GM21825 (cell line): ENCODE measurements around the gene PER1.

Experiments
- ATAC-seq: cut with Tn5 transposase; IDR thresholded peaks from one replicate; pipeline ENCODE4 v1.9.1; 2021; ENCODE audit warnings: mild to moderate bottlenecking, moderate library complexity; ENCODE audit not compliant: unreplicated experiment

The PER1 gene, protein sequence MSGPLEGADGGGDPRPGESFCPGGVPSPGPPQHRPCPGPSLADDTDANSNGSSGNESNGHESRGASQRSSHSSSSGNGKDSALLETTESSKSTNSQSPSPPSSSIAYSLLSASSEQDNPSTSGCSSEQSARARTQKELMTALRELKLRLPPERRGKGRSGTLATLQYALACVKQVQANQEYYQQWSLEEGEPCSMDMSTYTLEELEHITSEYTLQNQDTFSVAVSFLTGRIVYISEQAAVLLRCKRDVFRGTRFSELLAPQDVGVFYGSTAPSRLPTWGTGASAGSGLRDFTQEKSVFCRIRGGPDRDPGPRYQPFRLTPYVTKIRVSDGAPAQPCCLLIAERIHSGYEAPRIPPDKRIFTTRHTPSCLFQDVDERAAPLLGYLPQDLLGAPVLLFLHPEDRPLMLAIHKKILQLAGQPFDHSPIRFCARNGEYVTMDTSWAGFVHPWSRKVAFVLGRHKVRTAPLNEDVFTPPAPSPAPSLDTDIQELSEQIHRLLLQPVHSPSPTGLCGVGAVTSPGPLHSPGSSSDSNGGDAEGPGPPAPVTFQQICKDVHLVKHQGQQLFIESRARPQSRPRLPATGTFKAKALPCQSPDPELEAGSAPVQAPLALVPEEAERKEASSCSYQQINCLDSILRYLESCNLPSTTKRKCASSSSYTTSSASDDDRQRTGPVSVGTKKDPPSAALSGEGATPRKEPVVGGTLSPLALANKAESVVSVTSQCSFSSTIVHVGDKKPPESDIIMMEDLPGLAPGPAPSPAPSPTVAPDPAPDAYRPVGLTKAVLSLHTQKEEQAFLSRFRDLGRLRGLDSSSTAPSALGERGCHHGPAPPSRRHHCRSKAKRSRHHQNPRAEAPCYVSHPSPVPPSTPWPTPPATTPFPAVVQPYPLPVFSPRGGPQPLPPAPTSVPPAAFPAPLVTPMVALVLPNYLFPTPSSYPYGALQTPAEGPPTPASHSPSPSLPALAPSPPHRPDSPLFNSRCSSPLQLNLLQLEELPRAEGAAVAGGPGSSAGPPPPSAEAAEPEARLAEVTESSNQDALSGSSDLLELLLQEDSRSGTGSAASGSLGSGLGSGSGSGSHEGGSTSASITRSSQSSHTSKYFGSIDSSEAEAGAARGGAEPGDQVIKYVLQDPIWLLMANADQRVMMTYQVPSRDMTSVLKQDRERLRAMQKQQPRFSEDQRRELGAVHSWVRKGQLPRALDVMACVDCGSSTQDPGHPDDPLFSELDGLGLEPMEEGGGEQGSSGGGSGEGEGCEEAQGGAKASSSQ (N-terminal part only)

DNA sequence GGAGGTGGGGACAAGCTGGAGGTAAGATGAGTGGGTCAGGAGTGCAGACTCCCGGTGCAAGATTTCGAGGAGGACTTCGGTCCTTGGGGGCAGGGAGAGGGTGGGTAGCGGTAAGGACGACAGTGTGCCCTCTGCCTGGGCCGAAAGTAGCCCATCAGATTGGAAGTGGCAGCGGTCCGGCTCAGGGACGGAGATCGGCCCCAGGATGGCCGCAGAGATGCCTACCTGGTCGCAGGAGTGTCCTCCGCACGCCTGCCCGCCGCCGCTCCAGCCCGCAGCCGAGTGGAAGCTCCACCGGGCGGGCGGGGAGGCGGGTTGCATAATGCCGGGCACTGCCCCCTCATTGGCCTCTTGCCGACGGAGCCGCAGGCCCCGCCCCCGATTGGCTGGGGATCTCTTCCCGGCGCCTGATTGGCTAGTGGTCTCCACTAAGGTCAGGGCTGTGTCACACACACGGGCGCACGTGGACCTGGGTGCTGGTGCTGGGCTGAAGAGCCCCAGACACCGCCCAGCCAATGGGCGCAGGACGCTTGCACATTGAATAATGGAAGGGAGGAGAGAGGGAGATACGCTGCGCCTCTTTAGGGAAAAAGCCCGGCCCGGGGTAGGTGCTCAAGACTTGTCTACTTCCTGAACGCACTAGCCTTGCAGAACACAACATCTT lies at the start of gene PER1:
PER1 (minus strand) TSS at position 293 of the 664 bp plus-strand sequence. CDS start 1,698 bp downstream, outside the sequence.
- ATAC-seq: no peak

DNA sequence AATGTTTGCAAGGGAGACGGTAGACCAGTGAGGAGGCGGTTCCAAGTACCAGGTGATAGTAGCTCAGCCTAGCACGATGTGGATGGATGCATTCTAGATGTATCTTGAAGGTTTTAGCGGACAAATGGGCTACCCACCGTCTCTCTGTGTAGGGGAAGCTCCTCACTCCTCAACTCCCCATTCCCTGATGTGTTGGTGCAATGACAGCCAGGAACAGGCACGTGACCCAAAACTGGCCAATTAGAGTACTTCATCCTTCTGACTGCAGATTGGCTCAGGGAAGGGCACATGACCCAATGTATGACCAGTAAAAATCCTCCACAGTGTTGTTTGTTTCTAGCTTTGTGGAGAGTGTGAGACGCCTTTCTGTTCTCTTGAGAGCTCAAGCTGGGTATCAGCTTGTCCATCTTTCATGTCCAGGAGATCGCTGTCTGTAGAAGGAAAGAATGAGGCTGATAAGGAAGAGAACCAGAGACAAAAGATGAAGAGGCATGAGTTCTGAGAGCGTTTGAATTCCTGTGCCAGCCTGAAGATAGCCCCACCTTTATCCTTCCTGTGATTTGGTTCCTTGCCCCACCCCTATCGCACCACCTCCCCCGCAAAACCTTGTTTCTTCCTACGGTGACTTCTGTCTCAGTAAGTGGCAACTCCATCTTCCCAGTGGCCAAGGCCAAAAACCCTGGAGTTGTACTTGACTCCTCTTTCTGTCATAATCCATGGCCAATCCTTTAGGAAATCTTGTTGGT lies 40.0 kb upstream of the PER1 start:
- no peak for ATAC-seq

DNA sequence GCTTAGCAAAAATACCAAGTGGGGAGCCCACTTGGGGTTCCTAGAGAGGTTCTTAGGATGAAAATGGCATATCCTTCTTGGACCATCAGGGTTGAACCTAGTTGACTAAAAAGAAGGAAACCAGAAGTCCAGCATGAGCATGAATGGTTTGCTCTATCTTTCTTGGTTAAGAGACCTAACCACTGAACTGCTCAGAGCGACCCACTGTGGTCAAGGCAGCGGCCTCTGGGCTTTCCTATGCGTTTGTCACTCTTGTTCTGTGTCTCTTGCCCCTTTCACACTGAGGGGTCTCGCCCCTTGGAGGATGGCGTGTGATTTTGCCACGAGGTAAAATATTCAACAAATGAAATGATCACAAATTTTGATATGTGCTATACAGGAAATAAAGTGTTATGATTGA lies 38.3 kb upstream of the PER1 start:
- ATAC-seq: no peak

DNA sequence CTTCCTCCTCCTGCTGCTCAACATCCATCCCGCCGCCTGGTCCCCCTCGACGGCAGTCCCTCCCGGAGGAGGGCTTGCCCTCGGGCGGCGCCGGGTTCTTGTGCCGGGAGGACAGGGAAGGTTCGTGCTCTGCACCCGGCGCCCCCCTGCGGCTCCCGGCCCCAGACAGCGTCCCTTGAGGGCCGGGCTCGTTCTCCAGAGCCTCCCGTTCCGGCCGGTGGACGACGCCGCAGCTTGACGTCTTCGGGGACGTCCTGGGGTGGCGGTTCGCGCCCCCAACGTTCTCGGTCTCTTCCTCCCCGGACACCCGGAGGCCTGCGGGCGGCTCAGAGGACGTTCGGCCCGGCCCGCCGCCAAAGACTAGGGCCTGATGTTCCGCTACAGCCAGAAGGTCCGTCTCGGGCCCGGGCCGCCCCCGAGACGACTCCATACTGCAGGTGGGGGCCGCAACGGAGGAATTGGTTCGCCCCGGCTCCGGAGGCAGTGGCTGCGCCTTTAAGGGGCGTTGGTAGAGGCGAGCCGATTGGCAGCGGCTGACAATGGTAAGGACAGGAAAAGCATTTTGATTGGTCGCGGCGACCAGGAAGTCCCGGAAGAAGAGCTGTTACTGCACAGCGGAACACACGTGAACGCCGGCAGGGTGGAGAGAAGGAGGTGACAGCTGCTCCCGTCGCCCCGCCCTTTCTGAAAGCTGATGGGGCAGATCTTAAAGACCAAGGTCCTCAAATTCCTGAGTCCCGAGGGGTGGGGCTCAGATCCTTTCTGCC lies 37.7 kb upstream of the PER1 start, which contains the start of gene BORCS6:
BORCS6 (minus strand) TSS at position 470 of the 767 bp plus-strand sequence; CDS start at position 430, 40 bp downstream.
- peak; percentile 37 for ATAC-seq

DNA sequence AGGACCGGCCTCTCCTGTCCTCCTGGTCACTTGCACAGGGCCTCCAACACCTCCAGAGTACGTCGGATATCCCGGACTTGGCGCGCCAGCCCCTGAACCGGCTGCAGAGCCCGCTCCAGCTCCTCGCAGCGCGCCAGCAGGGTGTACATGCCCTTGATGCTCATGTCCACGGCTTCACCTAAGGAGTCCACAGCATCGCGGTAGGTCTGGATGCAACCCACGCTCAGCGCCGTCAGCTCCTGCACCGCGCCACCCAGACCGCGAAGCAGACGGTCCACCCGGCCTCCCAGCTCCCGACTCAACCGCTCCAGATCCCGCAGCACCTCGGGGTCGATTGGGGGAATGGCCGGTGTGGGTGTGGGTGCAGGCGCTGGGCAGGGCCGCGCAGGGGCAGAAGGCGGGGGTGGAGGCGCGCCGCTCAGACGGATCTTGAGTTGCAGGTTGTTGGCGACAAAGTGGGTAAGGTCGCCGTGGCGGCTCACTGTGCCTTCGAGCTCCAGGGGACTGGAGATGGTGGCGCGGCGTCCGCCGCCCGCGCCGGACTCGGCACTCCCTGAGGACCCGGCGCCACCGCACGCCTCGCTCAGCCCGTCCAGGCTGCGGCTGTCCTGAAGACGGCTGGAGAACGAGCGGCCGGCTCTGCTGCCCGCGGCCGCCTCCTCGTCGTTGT lies 37.0 kb upstream of the PER1 start:
- no peak for ATAC-seq

DNA sequence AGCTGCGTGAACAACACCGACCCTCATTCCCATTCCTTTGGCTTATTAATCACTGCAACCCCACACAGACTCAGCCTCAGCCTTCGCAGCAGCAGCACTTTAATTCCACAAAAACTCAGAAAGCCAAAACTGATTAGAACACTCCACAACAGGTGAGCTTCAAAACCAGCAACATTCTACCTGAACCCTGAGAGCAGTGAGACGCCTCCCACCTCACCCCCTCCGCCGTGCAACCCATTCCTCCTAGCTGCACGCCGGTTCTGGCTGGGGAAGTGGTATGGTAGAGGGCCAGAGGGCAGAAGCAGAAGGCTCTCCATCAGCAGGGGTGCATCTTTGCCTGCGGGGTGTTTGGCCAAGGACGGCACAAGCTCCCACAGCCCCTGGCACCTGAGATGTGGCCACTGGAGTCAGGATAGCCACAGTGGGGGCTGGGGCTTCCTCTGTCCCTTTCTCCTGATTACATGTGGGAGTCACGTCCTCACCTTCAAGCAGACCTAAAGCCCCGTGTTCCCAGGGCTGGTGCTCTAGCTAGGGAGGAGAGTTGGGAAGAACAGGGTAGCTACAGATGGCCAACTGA lies 36.1 kb upstream of the PER1 start:
- ATAC-seq: no peak

DNA sequence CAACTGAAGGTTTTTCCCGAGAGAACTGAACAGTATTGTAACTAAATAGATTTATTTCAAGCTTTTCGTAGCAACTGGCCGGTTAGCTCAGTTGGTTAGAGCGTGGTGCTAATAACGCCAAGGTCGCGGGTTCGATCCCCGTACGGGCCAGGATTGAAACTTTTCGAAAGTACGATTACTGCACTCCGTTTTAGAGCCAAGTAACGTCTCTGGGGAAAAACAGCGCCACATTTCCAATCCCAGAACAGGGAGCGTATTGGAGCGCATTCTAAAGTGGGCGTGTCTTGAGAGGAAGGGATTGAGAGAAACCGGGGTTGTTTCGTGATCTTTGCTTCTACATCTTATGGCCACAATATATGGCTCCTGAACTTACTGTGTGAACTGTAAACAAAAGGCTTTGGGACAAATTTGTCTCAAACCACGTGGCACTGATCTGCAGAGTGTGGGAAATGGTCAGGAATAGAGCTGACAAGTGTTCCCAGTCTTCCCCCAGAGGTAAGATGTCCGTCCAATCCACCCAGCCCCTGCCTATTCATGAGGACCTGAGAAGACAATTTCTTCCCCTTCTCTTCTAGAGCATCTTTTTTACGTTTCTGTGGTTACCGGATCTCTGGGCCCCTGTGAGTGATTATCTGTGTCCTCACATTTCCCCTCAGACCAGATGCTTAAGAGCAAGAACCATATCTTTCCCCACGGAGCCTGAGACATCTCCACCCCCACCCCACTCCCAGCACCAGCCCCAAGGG lies 35.5 kb upstream of the PER1 start:
- no peak for ATAC-seq

DNA sequence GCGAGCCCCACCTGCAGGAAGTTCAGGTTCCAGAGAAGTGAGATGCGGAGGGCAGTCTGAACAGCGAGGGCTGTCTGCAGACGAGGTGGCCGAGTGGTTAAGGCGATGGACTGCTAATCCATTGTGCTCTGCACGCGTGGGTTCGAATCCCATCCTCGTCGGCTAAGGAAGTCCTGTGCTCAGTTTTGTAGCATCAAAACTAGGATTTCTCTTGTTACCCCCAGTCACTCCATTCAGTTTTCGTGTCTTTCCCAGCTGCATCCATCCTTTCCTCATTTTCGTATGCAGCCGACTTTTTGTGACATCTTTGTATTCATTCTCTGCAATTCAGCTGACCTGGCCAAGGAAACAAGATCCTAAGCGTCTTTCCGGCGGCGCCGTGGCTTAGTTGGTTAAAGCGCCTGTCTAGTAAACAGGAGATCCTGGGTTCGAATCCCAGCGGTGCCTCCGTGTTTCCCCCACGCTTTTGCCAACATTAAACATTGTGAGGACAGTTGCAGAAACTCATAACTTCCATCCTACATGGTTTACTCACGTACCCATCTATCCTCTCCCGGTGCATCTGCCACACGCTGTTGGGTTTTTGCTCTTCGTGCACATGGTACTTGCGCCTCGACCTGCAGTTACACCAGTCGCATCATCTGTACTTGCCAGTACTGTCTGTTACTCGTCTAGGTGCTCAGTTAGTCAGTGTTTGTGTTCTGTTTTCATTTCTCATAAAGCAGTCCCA lies 34.7 kb upstream of the PER1 start:
- no peak for ATAC-seq

DNA sequence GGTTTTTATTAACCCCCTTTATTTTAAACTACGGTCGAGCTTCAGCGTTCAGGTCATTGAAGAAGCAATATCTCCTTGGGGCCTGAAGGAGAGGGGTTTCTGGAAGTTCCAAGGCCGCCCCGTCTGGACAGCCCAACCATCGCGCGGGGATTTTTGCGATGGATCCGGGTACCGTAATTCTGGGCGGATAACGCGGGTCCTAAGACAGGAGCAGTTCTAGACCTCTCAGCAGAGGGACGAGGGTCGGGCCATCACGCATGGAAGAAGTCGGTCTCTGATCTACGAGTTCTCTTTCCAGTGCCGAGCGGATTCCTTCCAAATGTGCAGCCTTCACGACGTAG lies 34.2 kb upstream of the PER1 start:
- no peak for ATAC-seq

DNA sequence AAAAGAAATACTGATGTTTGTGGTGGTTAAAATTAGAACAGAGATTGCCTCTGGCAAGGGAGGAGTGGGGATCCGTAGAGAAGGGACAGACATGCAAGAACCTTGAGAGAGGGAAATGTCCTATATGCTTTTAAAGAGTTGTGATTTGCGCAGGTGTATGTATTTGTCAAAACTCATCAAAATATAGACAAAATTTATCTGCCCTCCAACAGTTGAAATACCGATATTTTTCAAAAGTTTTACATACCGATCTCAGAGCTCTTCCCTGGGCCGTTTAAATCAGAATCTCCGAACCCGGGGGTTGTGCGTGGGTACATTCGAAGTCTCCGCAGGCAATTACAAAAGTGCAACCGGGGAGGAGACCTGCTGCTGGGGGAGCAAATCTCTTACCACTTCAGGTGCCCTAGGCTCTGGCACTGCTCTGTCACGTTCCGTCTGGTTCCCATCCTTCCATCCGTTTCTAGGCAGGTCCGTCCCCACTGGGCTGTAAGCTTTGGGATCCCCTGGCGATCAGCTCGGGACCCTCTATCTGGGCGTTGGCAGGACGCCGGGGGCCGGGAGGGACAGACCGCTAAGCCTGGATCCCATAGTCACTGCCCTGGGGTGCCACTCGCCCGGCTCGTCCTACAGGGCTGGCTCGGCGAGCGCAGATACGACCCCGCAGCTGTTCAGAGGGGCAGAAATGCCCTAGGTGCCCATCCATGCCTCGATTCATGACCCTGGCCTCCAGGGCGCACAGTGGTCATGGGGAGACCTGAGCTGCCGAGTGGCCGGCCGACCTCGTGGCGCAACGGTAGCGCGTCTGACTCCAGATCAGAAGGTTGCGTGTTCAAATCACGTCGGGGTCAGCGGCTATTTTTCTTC lies 33.6 kb upstream of the PER1 start:
- ATAC-seq: peak; percentile 21

DNA sequence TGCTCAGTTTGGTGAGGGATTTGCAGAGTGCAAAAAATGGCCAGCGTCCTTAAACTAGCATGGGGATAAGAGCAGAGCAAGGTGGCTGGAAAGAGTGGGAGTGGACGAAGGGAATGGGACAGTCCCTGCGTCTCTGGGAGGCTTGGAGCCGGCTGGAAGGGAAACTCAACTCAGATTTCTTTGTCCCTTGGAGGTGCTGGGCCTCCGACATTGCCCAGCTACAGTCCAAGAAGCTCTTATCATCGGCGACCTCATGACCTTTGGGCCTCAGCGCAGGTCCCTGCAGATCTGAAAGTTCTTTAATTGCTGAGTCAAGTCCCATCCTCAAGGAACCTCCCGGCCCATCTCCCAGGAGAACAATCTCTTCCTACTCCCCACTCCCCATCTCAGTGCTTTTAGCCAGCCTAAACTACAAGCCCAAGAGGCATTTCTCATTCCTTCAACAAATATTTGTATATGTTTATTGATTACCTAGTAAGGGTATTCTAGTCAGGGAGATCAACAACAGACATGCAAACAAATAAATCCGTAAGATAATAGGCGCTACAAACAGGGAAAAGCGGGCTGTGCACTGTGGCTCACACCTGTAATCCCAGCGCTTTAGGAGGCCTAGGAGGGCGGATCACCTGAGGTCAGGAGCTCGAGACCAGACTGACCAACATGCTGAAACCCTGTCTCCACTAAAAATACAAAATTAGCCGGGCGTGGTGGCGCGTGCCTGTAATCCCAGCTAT lies 25.0 kb upstream of the PER1 start:
- no peak for ATAC-seq

DNA sequence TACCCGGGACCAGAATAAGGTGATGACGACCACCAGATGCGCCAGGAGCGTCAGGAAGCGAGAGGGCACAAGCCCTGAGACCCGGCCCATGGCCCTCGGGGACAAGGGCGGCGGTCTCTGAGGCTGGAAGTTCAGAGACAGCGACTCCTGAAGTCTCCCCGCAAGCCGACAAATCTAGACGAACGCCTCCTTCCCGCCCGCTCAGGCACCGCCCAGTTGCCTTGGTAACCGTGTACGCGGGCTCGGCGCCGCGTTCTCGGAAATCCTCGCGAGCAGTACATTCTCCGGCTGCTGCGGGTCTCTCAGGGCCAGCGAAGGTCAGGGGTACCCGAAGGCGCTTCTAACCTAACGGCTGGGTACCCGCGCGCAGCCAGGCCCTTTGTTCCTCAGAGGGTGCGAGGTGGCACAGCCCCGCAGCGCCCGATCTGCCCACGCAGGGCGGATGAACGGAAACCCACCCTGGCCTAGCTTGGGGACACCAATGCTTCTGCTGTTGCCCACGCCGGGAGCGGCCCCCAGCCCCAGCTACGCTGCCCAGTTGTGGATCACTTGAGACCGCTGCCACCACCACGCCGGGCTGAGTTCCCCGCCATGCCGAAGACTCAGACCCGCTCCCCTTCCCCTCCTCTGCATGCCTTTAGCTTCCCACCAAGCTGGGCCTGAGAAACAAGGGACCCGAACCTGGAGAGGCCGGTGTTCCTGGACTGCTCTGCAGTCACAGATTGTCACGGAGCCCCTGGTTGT lies 24.2 kb upstream of the PER1 start, which contains the start of gene TMEM107:
TMEM107 (minus strand) TSS at position 184 of the 744 bp plus-strand sequence; CDS start at position 90, 94 bp downstream.
- no peak for ATAC-seq

DNA sequence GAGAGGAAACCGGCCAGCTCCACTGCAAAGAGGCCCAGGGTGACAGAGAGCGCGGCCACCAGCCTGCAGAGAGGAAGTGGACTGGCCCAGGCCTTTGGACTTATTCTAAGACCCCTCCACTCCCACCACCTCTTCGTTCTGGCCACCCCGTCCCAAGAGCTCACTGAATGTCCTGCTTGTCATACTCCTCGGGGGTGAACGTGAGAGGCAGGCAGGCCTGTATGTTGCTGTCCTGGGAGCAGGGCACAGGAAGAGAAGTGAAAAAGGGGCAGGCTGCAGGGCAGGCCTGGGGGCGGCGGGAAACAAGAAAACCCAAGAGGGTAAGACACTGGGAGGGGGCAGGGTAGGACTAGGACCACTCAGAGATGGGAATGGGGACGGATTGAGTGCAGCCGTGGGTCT lies 23.6 kb upstream of the PER1 start:
- no peak for ATAC-seq

DNA sequence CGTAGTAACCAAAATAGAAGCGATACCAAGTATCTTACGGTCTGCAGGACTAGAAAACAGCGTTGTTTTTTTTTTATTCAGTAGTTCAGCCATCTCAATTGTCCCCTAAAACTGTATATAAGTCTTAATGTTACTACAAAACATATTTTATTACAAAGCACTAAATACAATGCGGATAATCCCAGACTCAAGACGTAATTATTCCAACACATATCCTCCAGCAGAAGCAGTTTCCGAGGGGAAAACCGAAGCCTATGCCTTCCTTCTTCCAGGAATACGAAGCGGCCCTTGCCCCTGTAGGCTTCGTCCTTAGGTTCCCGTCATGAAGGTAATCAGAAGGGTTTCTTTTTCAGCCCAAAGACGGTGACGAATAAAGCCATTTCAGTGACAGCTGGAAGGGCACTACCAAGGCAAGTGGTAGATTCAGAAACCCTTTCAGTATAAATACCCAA lies 21.7 kb upstream of the PER1 start:
- peak; percentile 4 for ATAC-seq
